Activated naive CD4-positive, alpha-beta T cell treated with anti-CD3 and anti-CD28 coated beads, Interleukin-2, amount 50 U/mL, for 72 hours (primary cell): ENCODE results near the gene SPATA1. TPM values are rescaled to one million over a fixed set of nuclear protein-coding genes. Genes with fewer than 3 reads are reported as not detected.

Experiments used
- ATAC-seq, 2 donors: fragments of 150-1000 bp; cut with Tn5 transposase; 2 replicates each; pipeline ENCODE4 v1.10.0; 2021; ENCODE audit warnings: mild to moderate bottlenecking in 2 of 2, moderate library complexity in 2 of 2
- DNase-seq, 2 donors: peaks; one replicate each; pipeline ENCODE4 v3.0.0; 2021 to 2022; ENCODE audit warnings: low spot score in 2 of 2
- H3K27ac Mint-ChIP-seq, 2 donors: one replicate each; pipeline ENCODE4 v1.8.0; 2022; ENCODE audit warnings: mild to moderate bottlenecking in 2 of 2, mixed read lengths in 2 of 2
- H3K36me3 Mint-ChIP-seq, 2 donors: one replicate each; pipeline ENCODE4 v1.8.0; 2022; ENCODE audit warnings: mixed read lengths in 2 of 2
- H3K9me3 Mint-ChIP-seq, 2 donors: one replicate each; pipeline ENCODE4 v1.8.0; 2022; ENCODE audit warnings: mixed read lengths in 2 of 2
- total RNA-seq, 2 donors: library from RNA; stranded (reverse); gene quantifications; one replicate each; pipeline ENCODE4 v1.2.3, GENCODE V29; 2022

The SPATA1 gene
- total RNA-seq, 2 donors from 2014 or later = 0.96 to 3.0 TPM

GRCh38 chr1:84600796-84601195 is 94.6 kb downstream of the SPATA1 start:
- H3K27ac Mint-ChIP-seq = no peak overlapping the region
- no peak for DNase-seq
- peaks cover 21 to 59% of the 10 kb centered on the region in 2 donors for H3K36me3 Mint-ChIP-seq
- H3K9me3 Mint-ChIP-seq = peaks cover 18 to 34% of the 10 kb centered on the region in 2 donors
- ATAC-seq = no peak

- no peak for ATAC-seq
- Mint-ChIP-seq H3K36me3 (peaks cover 31 to 70% of the 10 kb centered on the region in 2 donors), H3K9me3 (peaks cover 21 to 44% of the 10 kb centered on the region in 2 donors), H3K27ac (no peak overlapping the region)
- DNase-seq = no peak
Measured at GRCh38 chr1:84603223-84603622, 97.0 kb downstream of the SPATA1 start.

- peaks cover 31 to 70% of the 10 kb centered on the region in 2 donors for H3K36me3 Mint-ChIP-seq
- ATAC-seq (no peak), DNase-seq (no peak)
- no peak overlapping the region for H3K27ac Mint-ChIP-seq
- peaks cover 21 to 44% of the 10 kb centered on the region in 2 donors for H3K9me3 Mint-ChIP-seq
Measured at GRCh38 chr1:84603941-84604830, 98.0 kb downstream of the SPATA1 start.

- DNase-seq (no peak), ATAC-seq (no peak)
- Mint-ChIP-seq H3K27ac (no peak overlapping the region), H3K36me3 (peaks cover 31 to 65% of the 10 kb centered on the region in 2 donors), H3K9me3 (peaks cover 21 to 40% of the 10 kb centered on the region in 2 donors)
Measured at GRCh38 chr1:84605157-84605556, 99.0 kb downstream of the SPATA1 start.

- H3K27ac Mint-ChIP-seq = no peak overlapping the region
- DNase-seq (no peak), ATAC-seq (no peak)
- peaks cover 18 to 38% of the 10 kb centered on the region in 2 donors for H3K9me3 Mint-ChIP-seq
- H3K36me3 Mint-ChIP-seq = peaks cover 31 to 59% of the 10 kb centered on the region in 2 donors
Measured at GRCh38 chr1:84606977-84607376, 100.8 kb downstream of the SPATA1 start.

- ATAC-seq = no peak
- Mint-ChIP-seq H3K9me3 (peaks cover 10 to 27% of the 10 kb centered on the region in 2 donors), H3K36me3 (peaks cover 20 to 43% of the 10 kb centered on the region in 2 donors), H3K27ac (peak overlapping the region in 1 of 2 donors; percentile 85)
- no peak for DNase-seq
Measured at GRCh38 chr1:84611091-84611490, 104.9 kb downstream of the SPATA1 start.

GRCh38 chr1:84611796-84612195 is 105.6 kb downstream of the SPATA1 start:
- Mint-ChIP-seq H3K36me3 (peaks cover 14 to 36% of the 10 kb centered on the region in 2 donors), H3K27ac (peak overlapping the region in 1 of 2 donors; percentile 85), H3K9me3 (peaks cover 7 to 20% of the 10 kb centered on the region in 2 donors)
- ATAC-seq = peak in 1 of 2 donors; percentile 43
- no peak for DNase-seq

GRCh38 chr1:84613026-84613425 is 106.8 kb downstream of the SPATA1 start:
- ATAC-seq (no peak), DNase-seq (no peak)
- Mint-ChIP-seq H3K36me3 (peaks cover 13 to 35% of the 10 kb centered on the region in 2 donors), H3K9me3 (peaks cover 7 to 20% of the 10 kb centered on the region in 2 donors), H3K27ac (no peak overlapping the region)

- ATAC-seq = no peak
- H3K9me3 Mint-ChIP-seq = peaks cover 7 to 20% of the 10 kb centered on the region in 2 donors
- no peak overlapping the region for H3K27ac Mint-ChIP-seq
- H3K36me3 Mint-ChIP-seq = peaks cover 13 to 35% of the 10 kb centered on the region in 2 donors
- DNase-seq = no peak
Measured at GRCh38 chr1:84613887-84614286, 107.7 kb downstream of the SPATA1 start.

- H3K27ac Mint-ChIP-seq = no peak overlapping the region
- ATAC-seq (no peak), DNase-seq (no peak)
- peaks cover 13 to 28% of the 10 kb centered on the region in 2 donors for H3K36me3 Mint-ChIP-seq
- peaks cover 7 to 15% of the 10 kb centered on the region in 2 donors for H3K9me3 Mint-ChIP-seq
Measured at GRCh38 chr1:84615790-84616189, 109.6 kb downstream of the SPATA1 start.

Other genes with a start within 250 kb of the SPATA1 start
- gene SAMD13, start 204.7 kb upstream of the SPATA1 start, total RNA-seq = under 1 TPM in 1 of 2 donors, not detected in 1; 0.29 TPM
- not detected for gene DNASE2B, start 107.9 kb upstream of the SPATA1 start, total RNA-seq
- gene RPF1, start 27.1 kb upstream of the SPATA1 start, total RNA-seq = 10 to 100 TPM; 44.6 to 62.5 TPM
- 100 to 1,000 TPM; 116 to 133 TPM for gene GNG5, start 195 bp downstream of the SPATA1 start, total RNA-seq
- 10 to 100 TPM; 14.6 to 22.8 TPM for gene CTBS, start 68.1 kb downstream of the SPATA1 start, total RNA-seq
- gene SSX2IP, start 184.1 kb downstream of the SPATA1 start, total RNA-seq = 10 to 100 TPM in 1 of 2 donors, 1 to 10 TPM in 1; 9.9 to 11.2 TPM